Naive thymus-derived CD4-positive, alpha-beta T cell (primary cell): Measurements from ENCODE around the gene CAMTA1. TPM values are rescaled to one million over a fixed set of nuclear protein-coding genes. Genes with fewer than 3 reads are reported as not detected.

Source experiments
- ATAC-seq: fragments of 150-1000 bp; cut with Tn5 transposase; 2 replicates; pipeline ENCODE4 v1.10.0; 2021; ENCODE audit warnings: mild to moderate bottlenecking, moderate library complexity
- CTCF ChIA-PET: fragments of 350-600 bp; sonication (Branson Sonifier 250); formaldehyde crosslinking; loops from one replicate; lab custom pipeline; 2021; ENCODE audit warnings: antibody characterized with exemption; lab: Charles Lee
- POLR2A ChIA-PET: fragments of 350-600 bp; sonication (Branson Sonifier 250); formaldehyde crosslinking; loops from one replicate; lab custom pipeline; 2021; ENCODE audit warnings: antibody characterized with exemption, inconsistent platforms; lab: Charles Lee
- DNase-seq, 9 donors: peaks; one replicate each; pipeline versions ENCODE4 v3.0.0 to v3.0.0-alpha.2; 2020 to 2022; ENCODE audit warnings: mixed read lengths in 1 of 9
- H3K27ac ChIP-seq: one replicate; pipeline ENCODE4 v1.7.0; 2013; ENCODE audit warnings: mild to moderate bottlenecking, low read depth, low read length, moderate library complexity
- H3K27me3 ChIP-seq, 2 donors: one replicate each; pipeline ENCODE4 v1.7.0; 2013; ENCODE audit warnings: low read length in 2 of 2, mild to moderate bottlenecking in 2 of 2, moderate library complexity in 2 of 2; ENCODE audit not compliant: control insufficient read depth in 2 of 2, insufficient read depth in 2 of 2
- H3K36me3 ChIP-seq, 3 experiments: 1 replicate in 2 of 3; 2 replicates in 1 of 3; pipeline ENCODE4 v1.7.0; 2013; ENCODE audit warnings: low read length in 3 of 3, mild to moderate bottlenecking in 3 of 3, moderate library complexity in 1 of 3; ENCODE audit not compliant: insufficient read depth in 3 of 3, control insufficient read depth in 2 of 3
- H3K4me1 ChIP-seq, 2 donors: one replicate each; pipeline ENCODE4 v1.7.0; 2013; ENCODE audit warnings: low read length in 2 of 2, mild to moderate bottlenecking in 2 of 2, moderate library complexity in 1 of 2; ENCODE audit not compliant: control insufficient read depth in 2 of 2, insufficient read depth in 2 of 2
- H3K4me3 ChIP-seq: 2 replicates; pipeline ENCODE4 v1.7.0; 2013; ENCODE audit warnings: mild to moderate bottlenecking, low read length
- H3K9me3 ChIP-seq, 3 experiments: 1 replicate in 2 of 3; 2 replicates in 1 of 3; pipeline ENCODE4 v1.7.0; 2013; ENCODE audit warnings: low read length in 3 of 3; ENCODE audit not compliant: control insufficient read depth in 2 of 3
- H3K27ac Mint-ChIP-seq, 9 donors: one replicate each; pipeline ENCODE4 v1.8.0; 2020 to 2022; ENCODE audit warnings: mixed read lengths in 9 of 9, mild to moderate bottlenecking in 8 of 9, moderate library complexity in 5 of 9, inconsistent platforms in 2 of 9
- H3K27me3 Mint-ChIP-seq, 5 donors: one replicate each; pipeline ENCODE4 v1.8.0; 2021 to 2022; ENCODE audit warnings: mixed read lengths in 5 of 5, mild to moderate bottlenecking in 1 of 5
- H3K36me3 Mint-ChIP-seq, 5 donors: one replicate each; pipeline ENCODE4 v1.8.0; 2020 to 2022; ENCODE audit warnings: mixed read lengths in 5 of 5, mild to moderate bottlenecking in 3 of 5, inconsistent platforms in 1 of 5
- H3K4me1 Mint-ChIP-seq, 7 donors: one replicate each; pipeline ENCODE4 v1.8.0; 2020 to 2022; ENCODE audit warnings: mixed read lengths in 7 of 7, mild to moderate bottlenecking in 3 of 7, inconsistent platforms in 1 of 7
- H3K4me3 Mint-ChIP-seq, 10 donors: one replicate each; pipeline ENCODE4 v1.8.0; 2020 to 2022; ENCODE audit warnings: mild to moderate bottlenecking in 10 of 10, mixed read lengths in 10 of 10, moderate library complexity in 6 of 10, inconsistent platforms in 2 of 10
- H3K9me3 Mint-ChIP-seq, 11 donors: one replicate each; pipeline ENCODE4 v1.8.0; 2020 to 2022; ENCODE audit warnings: mixed read lengths in 11 of 11, mild to moderate bottlenecking in 4 of 11, inconsistent platforms in 1 of 11, moderate library complexity in 1 of 11
- intact Hi-C, 2 donors: fragments of 100-400 bp; cut with micrococcal nuclease; formaldehyde crosslinking; loops; one replicate each; pipeline ENCODE4 v1.15.1; 2023
- polyA plus RNA-seq, 2 donors: library from polyadenylated mRNA; unstranded; fragments of 300-500 nt; fragmentation: Illumina TruSeq; gene quantifications; one replicate each; pipeline ENCODE4 v1.2.3, GENCODE V29; 2021
- total RNA-seq, 6 experiments: library from RNA in 5 of 6; stranded (reverse) in 5 of 6; gene quantifications; 1 replicate in 5 of 6; 2 replicates in 1 of 6; pipeline ENCODE4 v1.2.3 and lab custom pipeline; 2021 to 2026

The CAMTA1 gene
- total and polyA plus RNA-seq, 7 experiments from 2014 or later: 38.1 to 68.6 (median 42.6) TPM

DNA sequence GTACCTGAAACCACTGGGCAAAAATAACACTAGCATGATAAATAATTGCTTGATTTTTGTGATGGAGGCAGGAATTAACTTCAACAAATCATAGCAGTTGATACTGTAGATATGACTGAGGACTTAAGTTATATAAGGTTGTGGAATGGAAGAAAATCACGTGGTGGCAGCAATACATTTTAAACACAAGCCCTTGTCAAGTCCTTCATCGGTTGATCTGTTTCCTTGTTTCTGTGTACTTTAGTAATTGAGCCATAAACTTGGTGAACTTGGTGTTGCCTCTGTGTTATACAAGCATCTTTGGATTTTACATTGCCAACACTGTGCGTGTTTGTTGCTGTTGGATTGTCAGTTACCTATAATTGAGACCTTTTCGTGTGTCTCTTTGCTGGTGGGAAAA, 114.4 kb downstream of the CAMTA1 start:
- H3K9me3 Mint-ChIP-seq: peaks cover 0 to 6% (median 0%) of the 10 kb centered on the region in 11 donors

DNA sequence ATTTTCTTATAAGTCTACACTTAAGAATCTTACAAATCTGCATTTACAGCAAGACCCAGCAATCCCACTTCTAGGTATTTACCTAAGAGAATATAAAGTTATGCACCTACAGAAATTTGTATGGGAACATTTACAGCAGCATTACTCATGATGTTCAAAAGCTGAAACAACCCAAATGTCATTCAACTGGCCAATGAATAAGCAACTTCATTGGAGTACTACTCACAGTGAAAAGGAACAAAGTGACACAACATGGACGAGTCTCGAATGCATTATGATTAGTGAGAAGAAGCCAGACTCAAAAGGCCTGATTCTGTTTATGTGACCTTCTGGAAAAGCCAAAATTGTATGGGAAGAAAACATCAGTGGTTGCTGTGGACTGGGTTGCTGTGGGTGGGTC, 116.9 kb downstream of the CAMTA1 start:
- ATAC-seq: no peak
- H3K4me3 ChIP-seq: no peak overlapping the region
- CTCF ChIA-PET: no interaction called here
- H3K27me3 ChIP-seq: no peaks in the 10 kb centered on the region
- H3K9me3 ChIP-seq: no peaks in the 10 kb centered on the region
- Mint-ChIP-seq H3K4me3 (no peak overlapping the region), H3K4me1 (peaks cover 0 to 13% (median 4%) of the 10 kb centered on the region in 7 donors), H3K27ac (peak overlapping the region in 1 of 9 donors; percentile 6), H3K9me3 (peaks cover 0 to 6% (median 0%) of the 10 kb centered on the region in 11 donors), H3K36me3 (peaks cover 0 to 5% (median 0%) of the 10 kb centered on the region in 5 donors), H3K27me3 (peaks cover 0 to 4% (median 0%) of the 10 kb centered on the region in 5 donors)
- POLR2A ChIA-PET: no interaction called here
- intact Hi-C loops: no loop called here
- H3K4me1 ChIP-seq: no peaks in the 10 kb centered on the region
- no peak for DNase-seq
- H3K36me3 ChIP-seq: no peaks in the 10 kb centered on the region
- H3K27ac ChIP-seq: no peak overlapping the region

More for the DNA sequence above, 114.4 kb downstream of the CAMTA1 start:
- no peak for DNase-seq
- H3K9me3 ChIP-seq: no peaks in the 10 kb centered on the region
- H3K4me1 Mint-ChIP-seq: peaks cover 0 to 4% (median 0%) of the 10 kb centered on the region in 7 donors
- POLR2A ChIA-PET: no interaction called here
- no peak overlapping the region for H3K4me3 Mint-ChIP-seq
- peaks cover 0 to 8% (median 0%) of the 10 kb centered on the region in 5 donors for H3K36me3 Mint-ChIP-seq
- H3K27me3 Mint-ChIP-seq: no peaks in the 10 kb centered on the region
- intact Hi-C loops: no loop called here
- CTCF ChIA-PET: no interaction called here
- H3K27ac Mint-ChIP-seq: no peak overlapping the region
- no peak for ATAC-seq
- H3K27me3 ChIP-seq: no peaks in the 10 kb centered on the region
- no peaks in the 10 kb centered on the region for H3K36me3 ChIP-seq
- no peak overlapping the region for H3K4me3 ChIP-seq
- H3K4me1 ChIP-seq: no peaks in the 10 kb centered on the region
- H3K27ac ChIP-seq: no peak overlapping the region

DNA sequence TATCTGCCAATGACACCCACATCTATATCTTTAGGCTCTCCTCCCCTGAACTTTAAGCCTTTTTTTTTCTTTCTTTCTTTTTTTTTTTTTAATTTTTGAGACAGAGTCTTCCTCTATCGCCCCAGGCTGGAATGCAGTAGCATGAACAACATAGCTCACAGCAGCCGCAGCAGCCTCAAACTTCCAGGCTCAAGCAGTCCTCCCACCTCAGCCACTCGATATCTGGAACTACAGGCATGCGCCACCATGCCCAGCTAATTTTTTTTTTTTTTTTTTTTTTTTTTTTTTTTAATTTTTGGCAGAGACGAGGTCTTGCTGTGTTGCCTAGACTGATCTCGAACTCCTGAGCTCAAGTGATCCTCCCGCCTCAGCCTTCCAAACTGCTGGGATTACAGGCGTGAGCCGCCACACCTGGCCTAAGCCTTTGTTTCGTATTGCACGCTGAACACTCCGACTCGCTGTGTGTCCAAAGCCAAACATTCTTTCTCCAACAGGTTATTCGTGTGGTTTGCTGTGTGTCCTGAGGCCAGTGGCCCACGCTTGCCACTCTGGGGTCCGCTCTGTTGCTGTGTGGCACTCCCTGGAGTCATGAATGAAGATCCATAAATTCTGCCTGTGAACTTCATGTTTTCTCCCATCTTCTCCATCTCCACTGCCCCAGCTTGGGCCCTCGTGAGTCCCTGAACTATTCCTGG, 119.4 kb downstream of the CAMTA1 start:
- Mint-ChIP-seq H3K9me3 (peaks cover 0 to 6% (median 0%) of the 10 kb centered on the region in 11 donors), H3K27ac (no peak overlapping the region), H3K4me1 (peaks cover 0 to 21% (median 5%) of the 10 kb centered on the region in 7 donors), H3K36me3 (peaks cover 0 to under 1% (median 0%) of the 10 kb centered on the region in 5 donors), H3K27me3 (peaks cover 0 to 7% (median 0%) of the 10 kb centered on the region in 5 donors), H3K4me3 (no peak overlapping the region)
- H3K4me1 ChIP-seq: no peaks in the 10 kb centered on the region
- no peak overlapping the region for H3K27ac ChIP-seq
- no peaks in the 10 kb centered on the region for H3K36me3 ChIP-seq
- DNase-seq (no peak), ATAC-seq (no peak)
- intact Hi-C loops: no loop called here
- no peaks in the 10 kb centered on the region for H3K9me3 ChIP-seq
- POLR2A ChIA-PET: no interaction called here
- no peaks in the 10 kb centered on the region for H3K27me3 ChIP-seq
- no peak overlapping the region for H3K4me3 ChIP-seq
- CTCF ChIA-PET: no interaction called here

DNA sequence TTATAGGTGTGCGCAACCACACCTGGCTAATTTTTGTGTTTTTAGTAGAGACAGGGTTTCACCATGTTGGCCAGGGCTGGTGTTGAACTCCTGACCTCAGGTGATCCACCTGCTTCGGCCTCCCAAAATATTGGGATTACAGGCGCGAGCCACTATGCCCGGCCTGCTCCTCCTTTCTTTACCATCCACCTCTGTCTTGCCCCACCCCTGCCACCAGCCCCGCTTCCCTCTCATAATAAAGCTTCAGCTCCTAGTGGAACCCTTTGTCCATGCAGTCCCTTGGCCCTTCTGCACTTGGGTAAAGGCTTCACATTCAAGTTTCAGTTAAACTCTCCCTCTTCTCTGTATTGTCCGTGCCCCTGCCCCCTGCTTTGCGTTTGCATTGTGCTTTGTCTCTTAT, 120.1 kb downstream of the CAMTA1 start:
- Mint-ChIP-seq H3K27ac (no peak overlapping the region), H3K4me3 (no peak overlapping the region), H3K9me3 (peaks cover 0 to 6% (median 0%) of the 10 kb centered on the region in 11 donors), H3K36me3 (no peaks in the 10 kb centered on the region), H3K4me1 (peaks cover 0 to 21% (median 5%) of the 10 kb centered on the region in 7 donors), H3K27me3 (peaks cover 0 to 7% (median 0%) of the 10 kb centered on the region in 5 donors)
- no peaks in the 10 kb centered on the region for H3K4me1 ChIP-seq
- ATAC-seq: no peak
- POLR2A ChIA-PET: no interaction called here
- H3K9me3 ChIP-seq: no peaks in the 10 kb centered on the region
- CTCF ChIA-PET: no interaction called here
- H3K4me3 ChIP-seq: no peak overlapping the region
- DNase-seq: no peak
- no peaks in the 10 kb centered on the region for H3K27me3 ChIP-seq
- intact Hi-C loops: no loop called here
- no peaks in the 10 kb centered on the region for H3K36me3 ChIP-seq
- no peak overlapping the region for H3K27ac ChIP-seq

DNA sequence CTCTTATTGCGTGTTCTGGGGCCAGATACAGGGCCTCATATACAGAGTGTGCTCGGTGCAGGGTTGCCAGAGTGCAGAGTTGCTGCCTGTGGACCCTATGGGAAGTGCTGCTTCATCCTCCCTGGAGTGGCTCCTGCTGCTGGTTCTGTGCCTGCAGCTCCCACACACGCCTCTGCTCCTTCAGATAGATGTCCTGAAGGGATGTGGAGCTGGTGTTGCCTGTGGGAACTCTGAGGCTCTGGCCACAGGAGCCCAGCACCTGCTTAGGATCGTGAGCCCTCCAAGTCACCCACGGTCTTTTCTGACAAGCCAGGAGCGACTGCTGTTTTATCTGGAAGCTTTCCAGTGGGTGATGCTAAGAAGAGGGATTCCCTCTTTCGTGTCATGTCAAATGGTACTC, 120.5 kb downstream of the CAMTA1 start:
- no peaks in the 10 kb centered on the region for H3K9me3 ChIP-seq
- Mint-ChIP-seq H3K9me3 (peaks cover 0 to 6% (median 0%) of the 10 kb centered on the region in 11 donors), H3K36me3 (no peaks in the 10 kb centered on the region), H3K4me3 (no peak overlapping the region), H3K27ac (no peak overlapping the region), H3K4me1 (peaks cover 0 to 21% (median 5%) of the 10 kb centered on the region in 7 donors), H3K27me3 (peaks cover 0 to 7% (median 0%) of the 10 kb centered on the region in 5 donors)
- peaks cover 0 to 3% of the 10 kb centered on the region in 2 donors for H3K27me3 ChIP-seq
- ChIA-PET CTCF (no interaction called here), POLR2A (no interaction called here)
- ATAC-seq (no peak), DNase-seq (no peak)
- no peaks in the 10 kb centered on the region for H3K4me1 ChIP-seq
- no peaks in the 10 kb centered on the region for H3K36me3 ChIP-seq
- no peak overlapping the region for H3K27ac ChIP-seq
- intact Hi-C loops: no loop called here
- H3K4me3 ChIP-seq: no peak overlapping the region

DNA sequence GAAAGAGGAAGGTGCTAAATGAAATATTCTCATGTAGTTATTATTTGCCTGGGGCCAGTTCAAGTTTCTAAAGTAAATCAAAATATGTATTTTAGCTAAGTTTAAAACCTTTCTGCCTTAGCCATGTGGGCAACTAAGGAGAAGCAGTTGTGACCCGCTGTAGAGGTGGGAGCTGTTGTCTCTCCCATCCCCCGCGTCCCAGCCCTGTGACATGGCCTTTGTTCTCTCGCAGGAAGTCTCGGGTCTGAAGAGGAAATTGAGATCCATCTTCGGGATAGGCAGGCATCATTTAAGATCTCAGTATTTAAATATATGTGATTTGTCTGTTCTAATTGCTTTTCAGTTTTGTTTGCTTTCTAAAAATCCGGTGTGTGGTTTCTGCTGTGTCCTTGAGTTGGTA, 121.5 kb downstream of the CAMTA1 start:
- Mint-ChIP-seq H3K36me3 (no peaks in the 10 kb centered on the region), H3K27ac (no peak overlapping the region), H3K27me3 (peaks cover 0 to 7% (median 0%) of the 10 kb centered on the region in 5 donors), H3K4me3 (no peak overlapping the region), H3K4me1 (peaks cover 0 to 21% (median 5%) of the 10 kb centered on the region in 7 donors), H3K9me3 (peaks cover 0 to 6% (median 0%) of the 10 kb centered on the region in 11 donors)
- ChIA-PET POLR2A (no interaction called here), CTCF (no interaction called here)
- Histone ChIP-seq H3K27me3 (peaks cover 0 to 7% of the 10 kb centered on the region in 2 donors), H3K4me1 (no peaks in the 10 kb centered on the region), H3K9me3 (no peaks in the 10 kb centered on the region), H3K27ac (no peak overlapping the region), H3K36me3 (no peaks in the 10 kb centered on the region), H3K4me3 (no peak overlapping the region)
- intact Hi-C loops: no loop called here
- DNase-seq (no peak), ATAC-seq (no peak)

DNA sequence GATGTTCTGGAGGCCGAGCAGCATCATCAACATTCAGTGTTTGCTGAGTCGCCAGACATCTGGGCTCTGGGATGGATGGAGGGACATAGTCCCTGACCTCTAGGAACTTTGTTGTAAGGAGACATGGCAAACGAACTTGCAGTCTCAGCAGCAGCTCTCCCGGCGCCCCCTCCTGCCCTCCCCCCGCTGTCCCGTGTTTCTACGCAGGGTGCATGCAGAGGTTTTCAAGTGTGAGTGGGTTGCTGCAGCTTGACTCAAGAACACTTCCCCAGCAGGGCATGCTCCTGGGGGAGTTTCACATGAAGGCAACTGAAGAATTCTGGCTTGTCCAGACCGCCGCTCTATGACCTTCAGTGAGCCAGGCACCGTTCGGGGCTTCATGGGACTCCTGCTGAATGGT, 121.9 kb downstream of the CAMTA1 start:
- Mint-ChIP-seq H3K9me3 (peaks cover 0 to 6% (median 0%) of the 10 kb centered on the region in 11 donors), H3K4me3 (no peak overlapping the region), H3K36me3 (no peaks in the 10 kb centered on the region), H3K27me3 (peaks cover 0 to 7% (median 0%) of the 10 kb centered on the region in 5 donors), H3K27ac (no peak overlapping the region), H3K4me1 (peaks cover 0 to 21% (median 5%) of the 10 kb centered on the region in 7 donors)
- Histone ChIP-seq H3K36me3 (no peaks in the 10 kb centered on the region), H3K27me3 (peaks cover 0 to 7% of the 10 kb centered on the region in 2 donors), H3K27ac (no peak overlapping the region), H3K4me3 (no peak overlapping the region), H3K9me3 (no peaks in the 10 kb centered on the region), H3K4me1 (no peaks in the 10 kb centered on the region)
- DNase-seq: no peak
- intact Hi-C loops: no loop called here
- ChIA-PET POLR2A (no interaction called here), CTCF (no interaction called here)
- ATAC-seq: no peak
